ENCODE measurements around the gene TRPC3.
"Not testable (repeated sequence)": the region's sequence is repeated elsewhere in the genome, so short reads cannot be mapped to it uniquely, and the experiment has no call there.

The TRPC3 gene

DNA sequence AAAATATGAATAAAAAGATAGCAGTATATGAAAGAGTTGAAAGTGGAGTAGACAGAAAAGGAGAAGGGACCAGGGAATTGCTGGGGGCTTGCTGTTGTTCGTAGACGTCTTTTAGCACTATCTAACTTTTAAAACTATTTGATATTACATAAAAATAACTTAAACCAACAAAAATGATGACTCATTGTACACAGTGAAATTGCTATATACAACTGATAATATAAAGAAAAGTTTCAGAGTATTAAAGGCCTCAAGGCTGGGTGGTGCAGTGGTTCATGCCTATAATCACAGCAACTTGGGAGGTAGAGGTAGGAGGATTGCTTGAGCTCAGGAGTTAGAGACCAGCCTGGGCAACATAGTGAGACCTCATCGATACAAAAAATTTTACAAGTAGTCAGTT, 5.2 kb downstream of the TRPC3 start:
- DNase-seq (ENCODE audit: low read depth): no peak

DNA sequence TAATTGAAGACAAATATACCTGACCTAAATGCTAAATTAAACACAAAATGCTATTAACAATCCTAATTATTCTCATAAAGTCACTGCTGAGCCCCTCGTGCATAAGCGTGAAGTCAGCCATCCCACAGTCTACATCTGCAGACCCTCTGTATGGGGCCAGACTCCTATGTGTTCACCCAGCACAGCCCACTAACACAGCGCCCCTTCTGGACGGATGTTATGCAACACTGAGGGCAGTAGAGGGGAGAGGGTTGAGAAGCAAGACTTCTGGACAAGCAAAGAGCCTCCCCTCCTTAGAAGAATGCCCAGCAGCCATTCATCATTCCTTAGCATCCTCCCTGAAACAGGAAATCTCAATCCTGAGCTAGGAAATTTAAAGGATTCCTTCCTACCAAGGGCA, 7.9 kb downstream of the TRPC3 start:
- no peak for DNase-seq (ENCODE audit: low read depth)

DNA sequence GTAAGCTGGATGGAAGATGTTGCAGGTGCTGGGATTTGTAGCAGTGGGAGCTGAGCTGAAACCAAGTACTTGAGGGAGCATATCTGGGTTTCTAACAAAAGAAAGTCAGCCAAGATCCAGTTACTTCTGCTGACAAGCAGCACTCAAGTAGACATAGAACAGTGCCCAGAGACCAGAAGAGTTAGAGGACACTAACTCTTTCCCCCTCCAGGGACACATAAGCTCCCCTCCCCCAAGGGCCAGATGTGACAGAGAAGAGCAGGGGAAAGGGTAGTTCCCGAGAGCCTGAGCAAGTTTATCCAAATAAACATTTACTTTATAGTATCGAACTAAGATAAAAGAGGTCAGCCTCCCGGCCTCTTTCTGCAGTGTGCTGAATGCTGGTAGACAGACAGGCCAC, 12.2 kb downstream of the TRPC3 start:
- DNase-seq (ENCODE audit: low read depth): no peak

DNA sequence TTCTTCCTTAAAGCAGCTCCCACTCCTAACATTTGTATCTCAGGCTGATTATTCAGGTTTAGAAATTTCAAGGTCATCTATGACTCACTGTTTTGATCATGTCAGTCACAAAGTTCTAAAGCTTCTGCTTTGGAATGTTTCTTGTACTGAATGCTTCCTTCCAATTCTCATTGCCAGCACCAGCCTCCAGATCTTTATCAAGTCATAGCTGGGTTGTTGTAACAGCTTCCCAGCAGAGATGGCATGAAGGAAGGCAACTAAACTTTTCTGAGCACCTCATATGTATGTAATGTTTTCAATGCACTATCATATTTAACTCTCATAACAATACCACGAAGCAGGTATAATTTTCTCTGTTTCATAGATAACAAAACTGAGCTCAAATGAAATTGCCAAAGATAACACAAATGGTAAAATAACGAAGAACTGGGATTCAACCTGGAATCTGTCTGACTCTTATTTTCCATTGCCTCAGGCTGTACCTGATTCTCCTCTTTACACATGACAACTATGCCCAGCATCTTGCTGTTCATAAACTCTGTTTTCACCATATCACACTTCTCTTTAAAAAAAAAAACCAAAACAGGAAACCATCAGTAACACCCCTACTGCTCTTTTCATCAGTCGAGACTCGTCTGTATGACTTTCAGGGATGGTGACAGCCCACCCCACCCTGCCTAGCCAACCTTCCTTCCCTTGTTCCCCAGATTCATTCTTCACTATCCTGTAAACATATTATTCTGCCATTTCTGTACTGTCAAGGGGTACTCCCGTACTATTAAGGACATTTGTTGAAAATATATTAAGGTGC, 13.4 kb downstream of the TRPC3 start:
- DNase-seq (ENCODE audit: low read depth): no peak

DNA sequence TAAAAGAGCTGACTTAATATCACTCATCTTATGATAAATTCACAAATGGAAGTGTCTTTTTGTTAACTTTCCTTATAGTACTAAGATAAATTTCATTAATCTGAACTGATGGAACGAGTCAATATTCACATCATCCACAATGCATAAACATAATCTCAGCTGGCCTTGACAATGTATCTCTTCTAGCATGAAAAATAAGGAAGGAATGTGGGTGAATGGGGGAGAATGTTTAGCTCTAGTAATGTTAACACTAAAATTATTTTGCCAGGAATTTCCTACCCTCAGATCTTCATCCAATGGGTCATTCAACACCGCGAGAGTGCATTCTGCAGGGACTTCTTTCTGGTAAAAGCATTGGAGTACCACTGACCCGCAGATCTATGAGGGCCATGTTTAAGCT, 15.8 kb downstream of the TRPC3 start:
- DNase-seq (ENCODE audit: low read depth): no peak

DNA sequence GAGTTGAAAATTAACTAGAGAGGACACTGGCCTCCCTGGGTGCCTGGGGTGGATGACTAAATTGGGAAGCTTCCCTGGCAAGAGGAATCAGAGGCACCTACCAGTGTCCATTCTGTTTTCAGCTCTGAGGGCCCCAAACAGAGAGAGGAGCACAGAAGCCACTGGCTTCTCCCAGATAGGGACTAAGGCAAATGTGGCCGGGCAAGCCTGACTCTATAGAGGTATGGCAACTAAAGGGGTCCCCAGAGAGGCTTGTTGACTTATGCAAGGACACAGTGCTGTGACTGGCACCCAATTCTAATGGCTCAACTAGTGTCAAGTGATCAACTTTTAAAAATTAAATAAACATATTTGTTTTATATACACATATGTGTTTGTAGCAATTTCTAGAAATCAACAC, 17.2 kb downstream of the TRPC3 start:
- DNase-seq (ENCODE audit: low read depth): no peak

DNA sequence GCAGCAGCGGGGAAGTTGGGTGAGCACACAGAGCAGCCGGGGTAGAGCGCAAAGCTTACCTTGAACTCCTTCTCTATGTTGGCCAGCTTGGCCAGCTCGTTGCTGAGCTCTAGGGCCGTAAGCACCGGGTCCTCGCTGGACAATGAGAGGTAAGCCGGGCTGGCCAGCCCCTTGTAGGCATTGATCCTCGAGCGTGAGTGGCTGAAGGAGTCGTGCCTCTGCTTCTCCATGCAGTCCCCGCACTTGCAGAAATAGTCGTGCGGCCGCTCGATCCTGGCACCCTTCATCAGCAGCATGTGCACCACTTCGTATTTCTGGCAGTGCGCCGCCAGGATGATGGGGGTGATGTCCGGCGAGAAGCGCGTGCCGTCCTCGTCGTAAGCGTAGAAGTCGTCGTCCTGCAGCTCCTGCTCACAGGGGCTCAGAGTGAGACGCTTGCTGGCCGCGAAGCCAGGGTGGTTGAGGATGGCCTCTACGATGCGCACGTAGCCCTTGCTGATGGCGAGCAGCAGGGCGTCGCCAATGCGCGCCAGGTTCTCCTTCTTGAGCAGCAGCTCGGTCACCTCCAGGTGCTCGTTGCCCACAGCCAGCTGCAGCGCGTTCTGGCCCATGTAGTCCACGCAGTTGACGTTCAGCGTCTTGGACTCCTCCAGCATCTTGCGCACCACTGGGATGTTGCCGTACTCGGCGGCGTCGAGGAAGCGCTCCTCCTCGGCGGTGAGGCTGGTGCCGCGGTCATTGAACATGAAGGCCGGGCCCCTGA, 19.5 kb downstream of the TRPC3 start:
- no peak for DNase-seq (ENCODE audit: low read depth)

DNA sequence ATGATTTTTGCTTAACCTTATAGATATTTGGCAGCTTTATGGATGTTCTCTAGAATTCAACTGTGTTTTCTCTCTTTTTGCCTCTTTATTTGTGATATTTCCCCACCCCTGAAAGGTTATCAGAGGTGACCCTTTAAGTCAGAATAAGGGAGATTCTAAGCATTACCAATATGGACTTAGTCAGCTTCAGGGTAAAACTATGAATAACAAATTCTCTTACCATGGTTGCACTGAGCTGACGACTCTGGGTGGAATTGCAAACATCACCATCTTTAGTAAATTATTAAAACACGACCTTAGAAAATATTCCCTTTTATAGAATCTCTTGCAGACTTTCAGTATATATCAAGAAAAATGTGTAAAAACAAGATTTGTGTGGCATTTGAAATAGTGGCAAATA, 21.6 kb downstream of the TRPC3 start:
- DNase-seq (ENCODE audit: low read depth): no peak

DNA sequence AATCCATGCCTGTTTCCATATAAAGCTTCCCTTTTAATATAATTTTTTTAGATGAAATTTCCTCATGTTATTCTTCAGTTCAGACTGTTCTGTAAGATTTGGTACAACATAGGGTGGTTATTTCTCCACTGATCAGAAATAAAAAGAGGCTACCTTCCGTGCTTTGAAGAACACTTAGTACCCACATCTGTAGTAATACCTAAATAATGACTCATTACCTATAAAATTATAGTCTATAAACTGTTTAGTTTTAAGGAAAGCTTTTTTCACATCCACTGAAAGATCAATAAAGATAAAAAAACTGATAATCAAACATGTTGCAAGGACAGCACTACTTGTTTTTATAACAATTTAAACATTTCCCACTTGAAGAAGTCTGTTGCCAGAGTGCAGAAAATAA, 23.9 kb downstream of the TRPC3 start:
- no peak for DNase-seq (ENCODE audit: low read depth)

DNA sequence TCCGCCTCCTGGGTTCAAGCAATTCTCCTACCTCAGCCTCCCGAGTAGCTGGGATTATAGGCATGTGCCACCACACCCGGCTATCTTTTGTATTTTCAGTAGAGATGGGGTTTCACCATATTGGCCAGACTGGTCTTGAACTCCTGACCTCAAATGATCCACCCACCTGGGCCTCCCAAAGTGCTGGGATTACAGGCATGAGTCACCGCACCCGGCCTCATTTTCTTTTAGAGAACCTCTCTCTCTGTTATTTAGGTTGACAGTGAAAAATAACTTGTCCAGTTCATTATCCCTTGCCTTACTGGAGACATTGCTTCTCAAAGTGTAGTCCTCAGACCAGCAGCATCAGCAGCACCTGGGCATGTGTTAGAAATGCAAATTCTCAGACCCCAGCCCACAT, 25.4 kb downstream of the TRPC3 start:
- not testable (repeated sequence) for DNase-seq (ENCODE audit: low read depth)

DNA sequence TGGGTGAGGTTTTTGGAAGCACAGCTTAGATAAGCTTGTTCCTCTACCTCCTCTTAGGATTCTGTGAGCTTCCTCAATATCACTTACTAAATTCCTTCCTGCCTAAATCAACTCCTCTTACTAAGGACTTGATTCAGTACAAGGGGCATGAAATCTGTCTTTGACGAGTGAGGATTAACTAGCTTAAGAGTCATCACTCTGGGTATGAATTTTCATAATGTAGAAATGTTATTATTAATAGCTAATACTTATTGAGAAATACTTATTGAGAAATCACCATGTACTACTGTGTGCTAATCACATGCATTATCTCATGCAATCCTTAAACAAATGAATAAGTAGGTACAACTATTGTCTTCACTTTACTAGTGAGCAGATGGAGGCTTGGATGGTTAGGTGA, 28.6 kb downstream of the TRPC3 start:
- DNase-seq (ENCODE audit: low read depth): no peak

DNA sequence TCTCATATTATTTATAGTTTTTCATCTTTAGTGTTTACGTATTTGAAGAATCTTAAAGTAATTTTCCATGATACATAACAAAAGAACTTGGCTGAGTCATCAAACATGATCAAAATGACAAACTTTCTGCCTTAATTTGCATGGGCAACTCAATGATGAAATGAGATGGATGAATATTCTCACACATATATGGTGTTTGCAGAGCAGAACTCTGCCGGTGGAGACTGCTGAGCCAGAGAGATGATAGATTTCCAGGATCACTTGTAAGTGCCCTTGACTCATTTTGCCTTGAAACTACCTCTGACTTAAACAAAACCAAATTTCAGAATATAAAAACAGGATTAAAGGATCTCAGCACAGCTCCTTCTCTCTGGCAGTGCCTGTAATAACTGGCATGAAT, 38.2 kb downstream of the TRPC3 start:
- DNase-seq (ENCODE audit: low read depth): no peak

DNA sequence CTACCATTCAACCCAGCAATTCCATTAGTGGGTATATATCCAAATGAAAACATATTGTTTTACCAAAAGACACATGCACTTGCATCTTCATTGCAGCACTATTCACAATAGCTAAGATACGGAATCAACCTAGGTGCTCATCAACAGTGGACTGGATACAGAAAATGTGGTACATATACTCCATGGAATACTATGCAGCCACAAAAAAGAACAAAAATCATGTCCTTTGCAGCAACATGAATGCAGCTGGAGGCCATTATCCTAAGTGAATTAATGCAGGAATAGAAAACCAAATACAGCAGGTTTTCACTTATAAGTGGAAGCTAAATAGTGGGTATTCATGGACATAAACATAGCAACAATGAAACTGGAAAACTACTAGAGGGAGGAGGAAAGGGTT, 43.5 kb downstream of the TRPC3 start:
- DNase-seq (ENCODE audit: low read depth): no peak

DNA sequence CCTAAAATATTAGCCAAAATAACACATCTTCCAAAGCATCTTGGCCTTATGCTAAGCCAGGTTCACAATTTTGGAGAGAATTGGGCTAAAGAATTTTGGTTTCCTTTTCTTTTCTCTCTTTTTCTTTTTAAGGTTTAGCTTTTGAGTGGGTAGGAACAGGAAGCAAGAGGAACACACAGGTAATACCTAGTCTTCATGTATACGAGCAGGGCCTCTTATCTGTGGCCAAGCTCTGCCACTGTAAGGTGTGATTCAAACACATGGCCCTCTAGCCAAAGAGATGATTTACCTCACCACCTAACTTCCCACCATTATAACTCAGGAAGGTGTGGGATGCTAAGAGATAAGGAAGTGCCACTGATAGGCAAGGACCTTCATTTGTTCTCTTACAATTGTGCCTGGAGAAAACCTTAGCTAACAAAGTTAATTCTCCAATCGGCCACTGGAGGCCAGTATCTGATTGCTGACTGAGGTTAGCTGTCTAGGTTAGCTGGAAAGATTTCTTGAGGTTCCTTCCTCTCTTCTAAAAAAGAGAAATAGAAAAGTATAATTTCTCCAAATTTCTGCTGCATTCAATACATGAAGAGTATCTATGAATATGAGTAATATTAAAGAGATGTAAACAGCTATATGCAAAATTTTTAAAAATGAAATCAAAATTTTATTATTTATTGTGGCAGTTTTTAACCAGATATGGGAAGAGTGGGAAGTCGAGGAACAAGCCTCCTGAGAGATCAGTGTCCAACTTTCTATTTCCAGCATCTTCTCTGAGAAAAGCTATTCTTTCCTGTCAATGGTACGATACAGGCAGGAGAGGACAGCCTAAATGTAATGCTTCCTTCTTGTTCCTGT, 51.5 kb downstream of the TRPC3 start:
- peak; percentile 19 for DNase-seq (ENCODE audit: low read depth)

DNA sequence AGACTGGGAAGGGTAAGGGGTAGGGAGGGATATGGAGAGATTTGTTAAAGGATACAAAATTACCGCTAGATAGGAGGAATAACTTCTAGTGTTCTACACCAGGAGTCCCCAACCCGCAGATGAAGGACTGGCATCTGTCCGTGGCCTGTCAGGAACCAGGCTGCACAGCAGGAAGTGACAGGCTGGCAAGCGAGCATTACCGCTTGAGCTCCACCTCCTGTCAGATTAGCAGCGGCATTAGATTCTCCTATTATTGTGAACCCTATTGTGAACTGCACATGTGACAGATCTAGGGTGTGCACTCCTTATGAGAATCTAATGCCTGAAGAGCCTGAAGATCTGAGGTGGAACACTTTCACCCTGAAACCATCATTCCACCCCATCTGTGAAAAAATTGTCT, 53.7 kb downstream of the TRPC3 start:
- peak; percentile 2 for DNase-seq (ENCODE audit: low read depth)

DNA sequence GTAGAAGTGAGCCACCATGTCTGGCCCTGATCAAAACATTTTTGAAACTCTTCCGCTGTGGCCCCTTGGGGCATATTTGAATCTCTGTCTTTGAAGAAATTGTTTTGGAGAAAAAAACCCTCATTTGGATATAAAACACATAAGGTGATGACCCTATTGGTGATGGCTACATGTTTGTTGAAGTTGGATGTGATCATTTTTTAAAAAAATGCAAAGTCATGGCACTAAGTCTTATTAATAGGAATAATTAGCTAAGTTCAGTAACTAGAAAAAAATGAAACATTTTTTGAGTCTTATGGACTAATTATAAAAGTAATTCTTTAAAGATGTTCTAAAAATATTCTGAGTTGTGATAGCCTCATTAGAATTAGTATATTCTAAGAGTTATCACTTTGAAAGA, 63.7 kb downstream of the TRPC3 start:
- no peak for DNase-seq (ENCODE audit: low read depth)

DNA sequence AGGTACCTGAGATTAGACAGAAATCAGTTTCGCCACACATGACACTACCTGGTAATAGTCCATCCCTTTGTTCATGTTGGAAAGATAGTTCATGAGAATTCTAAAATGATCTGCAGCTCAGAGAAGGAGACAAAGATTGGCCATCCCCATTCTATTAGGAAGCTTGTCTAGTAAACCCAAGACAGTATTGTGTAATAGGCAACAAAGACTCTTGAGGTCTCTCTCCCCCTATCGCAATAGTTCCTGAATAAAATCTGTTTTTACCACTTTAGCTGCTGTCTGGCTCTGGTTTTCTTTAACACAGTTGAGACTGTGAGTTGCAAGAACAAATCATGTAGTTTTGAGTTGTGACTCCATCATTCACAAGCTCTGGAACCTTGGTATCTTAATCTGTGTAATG, 66.7 kb downstream of the TRPC3 start:
- no peak for DNase-seq (ENCODE audit: low read depth)

DNA sequence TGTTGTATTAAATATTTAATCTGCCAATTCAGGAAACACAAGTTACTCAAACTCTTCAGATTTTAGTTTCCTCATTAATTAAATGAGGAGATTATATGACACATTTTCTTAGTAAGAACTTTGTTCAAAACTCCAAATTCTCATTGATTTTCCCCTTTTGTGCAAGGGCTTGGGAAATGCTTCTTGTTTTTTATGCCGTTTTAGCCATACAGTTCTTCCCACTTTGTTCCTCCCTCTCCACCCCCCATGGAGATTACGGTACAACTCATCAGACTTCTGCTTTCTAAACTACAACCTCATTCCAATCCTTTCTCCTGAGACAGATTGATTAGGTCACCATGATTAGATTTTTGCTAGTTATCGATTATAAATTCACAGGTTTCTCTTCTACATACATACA, 70.7 kb downstream of the TRPC3 start:
- DNase-seq (ENCODE audit: low read depth): no peak

DNA sequence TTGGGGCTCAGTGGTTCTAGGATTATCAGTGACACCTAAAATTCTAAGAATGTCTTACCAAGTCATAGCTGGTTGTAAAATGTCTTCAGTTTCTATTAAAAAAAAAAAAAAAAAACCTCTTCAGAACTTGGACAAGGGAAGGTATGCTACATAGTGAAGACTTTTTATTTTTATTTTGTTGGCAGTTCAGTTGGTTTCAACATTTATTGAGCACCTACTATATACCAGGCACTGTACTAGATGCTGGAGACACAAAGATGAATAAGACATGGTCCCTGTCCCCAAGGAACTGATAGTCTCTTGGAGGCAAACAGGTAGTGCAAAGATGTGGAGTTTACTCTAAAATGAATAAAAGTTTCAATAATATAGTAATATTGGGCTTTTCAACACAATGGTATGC, 72.7 kb downstream of the TRPC3 start:
- DNase-seq (ENCODE audit: low read depth): no peak

DNA sequence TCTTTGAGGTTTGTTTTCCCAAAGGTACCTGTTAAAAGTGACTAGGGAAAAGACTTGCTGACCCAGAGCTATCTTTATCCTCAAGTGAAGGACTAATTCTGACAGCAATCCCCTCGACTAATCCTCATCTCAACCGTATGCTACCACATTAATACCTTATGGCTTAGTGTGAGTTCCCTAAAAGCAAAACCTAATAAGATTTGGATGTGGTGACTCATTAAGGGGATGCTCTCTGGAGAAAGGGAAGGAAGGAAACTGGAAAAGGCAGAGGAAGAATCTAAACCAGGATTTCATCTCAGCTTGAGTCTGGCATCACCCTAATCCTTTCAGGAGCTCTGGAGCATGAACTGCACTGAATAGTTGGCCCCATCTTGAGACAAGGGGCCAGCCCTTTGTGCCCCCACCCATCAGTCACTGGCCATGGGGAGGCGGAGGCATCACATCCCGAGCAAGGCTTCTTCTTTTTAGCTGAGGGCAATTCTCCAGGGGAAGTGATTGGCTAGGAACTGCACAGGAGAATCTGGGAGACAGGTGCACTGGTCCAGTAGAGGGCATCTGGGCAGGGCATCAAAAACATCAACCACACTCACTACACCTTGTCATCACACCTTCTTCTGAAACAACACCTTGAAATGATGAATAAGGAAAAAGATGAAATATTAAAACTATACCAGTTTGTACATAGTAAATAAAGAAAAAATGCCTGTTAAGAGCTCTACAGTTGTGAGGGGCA, 74.7 kb downstream of the TRPC3 start:
- no peak for DNase-seq (ENCODE audit: low read depth)

DNA sequence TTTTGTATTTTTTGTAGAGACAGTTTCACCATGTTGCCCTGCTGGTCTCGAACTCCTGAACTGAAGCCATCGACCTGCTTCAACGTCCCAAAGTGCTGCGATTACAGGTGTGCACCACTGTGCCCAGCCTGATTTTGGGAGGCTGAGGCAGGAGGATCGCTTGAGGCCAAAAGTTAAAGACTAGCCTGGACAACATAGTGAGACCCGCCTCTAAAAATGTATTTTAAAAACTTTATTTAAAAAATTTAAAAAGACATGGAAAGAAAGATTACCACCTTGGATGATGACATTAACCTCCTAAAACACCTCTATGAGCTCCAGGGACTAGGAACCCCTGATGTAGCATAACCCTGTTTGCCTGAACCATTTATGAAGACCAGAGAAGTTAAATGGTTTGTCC, 75.8 kb downstream of the TRPC3 start:
- DNase-seq (ENCODE audit: low read depth): no peak

DNA sequence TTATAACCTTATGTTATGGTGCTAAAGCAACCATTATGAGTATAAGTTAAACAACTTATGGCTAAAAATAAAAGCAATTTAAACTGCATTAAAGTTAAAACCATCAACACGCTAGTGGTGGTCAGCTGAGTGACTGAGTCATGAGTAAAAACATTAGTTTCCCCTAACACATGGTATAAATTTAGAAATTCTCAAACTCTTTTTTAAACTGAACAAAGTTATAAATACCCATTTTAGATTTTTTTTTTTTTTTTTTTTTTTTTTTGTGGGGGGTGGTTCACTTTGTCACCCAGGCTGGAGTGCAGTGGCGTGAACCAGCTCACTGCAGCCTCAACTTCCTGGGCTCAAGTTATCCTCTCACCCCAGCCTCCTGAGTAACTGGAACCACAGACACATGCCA, 76.2 kb downstream of the TRPC3 start:
- no peak for DNase-seq (ENCODE audit: low read depth)

Data from activated T-cell treated with anti-CD3 and anti-CD28 coated beads for 1 hour (primary cell).